WTC11 (cell line): ENCODE data around the gene HOXB6. TPM values are rescaled to one million over a fixed set of nuclear protein-coding genes. Genes with fewer than 3 reads are reported as not detected.

Source experiments
- AR ChIP-seq: fragments of 250-450 bp; sonication (Bioruptor Pico); IDR thresholded peaks from 2 replicates; pipeline ENCODE4 v1.9.0; 2021; ENCODE audit warnings: mild to moderate bottlenecking
- ARID4B ChIP-seq: sonication (generic); formaldehyde crosslinking; IDR thresholded peaks from 2 replicates; pipeline ENCODE4 v1.8.0; 2023; ENCODE audit warnings: missing genetic modification reagents, mild to moderate bottlenecking, borderline replicate concordance
- ATF6 ChIP-seq: sonication (generic); formaldehyde crosslinking; IDR thresholded peaks from 2 replicates; pipeline ENCODE4 v1.8.1; 2023; ENCODE audit warnings: mild to moderate bottlenecking, missing genetic modification reagents
- CBFB ChIP-seq: sonication (generic); formaldehyde crosslinking; IDR thresholded peaks from 2 replicates; pipeline ENCODE4 v1.8.1; 2022; ENCODE audit warnings: mild to moderate bottlenecking, low read depth, missing genetic modification reagents
- CREB1 ChIP-seq: sonication (generic); formaldehyde crosslinking; IDR thresholded peaks from 2 replicates; pipeline ENCODE4 v1.8.0; 2023; ENCODE audit warnings: mild to moderate bottlenecking, missing genetic modification reagents
- FOXJ3 ChIP-seq: sonication (generic); formaldehyde crosslinking; IDR thresholded peaks from 2 replicates; pipeline ENCODE4 v1.9.0; 2021; ENCODE audit warnings: missing genetic modification reagents, mild to moderate bottlenecking, borderline replicate concordance
- IRF1 ChIP-seq: sonication (generic); formaldehyde crosslinking; IDR thresholded peaks from 2 replicates; pipeline ENCODE4 v1.8.0; 2023; ENCODE audit warnings: missing genetic modification reagents
- NFYB ChIP-seq: sonication (generic); formaldehyde crosslinking; conservative IDR thresholded peaks from 2 replicates; pipeline ENCODE4 v1.8.0; 2022; ENCODE audit warnings: low read depth, missing genetic modification reagents
- NR2C2 ChIP-seq: sonication (generic); formaldehyde crosslinking; IDR thresholded peaks from 2 replicates; pipeline ENCODE4 v1.8.0; 2022; ENCODE audit warnings: mild to moderate bottlenecking, missing genetic modification reagents
- STAT6 ChIP-seq: sonication (generic); formaldehyde crosslinking; conservative IDR thresholded peaks from 2 replicates; pipeline ENCODE4 v1.8.1; 2023; ENCODE audit warnings: mild to moderate bottlenecking, low read depth, missing genetic modification reagents, moderate library complexity
- TEAD1 ChIP-seq: sonication (generic); formaldehyde crosslinking; IDR thresholded peaks from 2 replicates; pipeline ENCODE4 v1.8.0; 2022; ENCODE audit warnings: mild to moderate bottlenecking, missing genetic modification reagents
- TEAD4 ChIP-seq: sonication (generic); formaldehyde crosslinking; IDR thresholded peaks from 2 replicates; pipeline ENCODE4 v1.8.0; 2022; ENCODE audit warnings: mild to moderate bottlenecking, missing genetic modification reagents
- USF1 ChIP-seq: sonication (generic); formaldehyde crosslinking; IDR thresholded peaks from 2 replicates; pipeline ENCODE4 v1.8.0; 2022; ENCODE audit warnings: mild to moderate bottlenecking, missing genetic modification reagents
- total RNA-seq: library from RNA; stranded (reverse); gene quantifications from 3 replicates; pipeline ENCODE4 v1.2.3, GENCODE V29; 2021

Gene HOXB6
- total RNA-seq, 1 experiment from 2014 or later, result not detected

- no peak for TF ChIP-seq AR (CRISPR knock-in tag)
- TF ChIP-seq IRF1, result no peak
- TF ChIP-seq ARID4B (CRISPR knock-in tag), result no peak
- no peak for TF ChIP-seq CREB1
- no peak for TF ChIP-seq TEAD4
- no peak for TF ChIP-seq STAT6 (CRISPR knock-in tag)
- TF ChIP-seq ATF6 (CRISPR knock-in tag), result no peak
- TF ChIP-seq NFYB (CRISPR knock-in tag), result peak; percentile 39; the same call in 1 of the 2 replicates
- peak; percentile 94 for TF ChIP-seq USF1
- no peak for TF ChIP-seq TEAD1 (CRISPR knock-in tag)
- TF ChIP-seq FOXJ3 (CRISPR knock-in tag), result no peak
- TF ChIP-seq CBFB (CRISPR knock-in tag), result no peak
- TF ChIP-seq NR2C2 (CRISPR knock-in tag), result no peak
Measured at GRCh38 chr17:48610282-48611211, 5.8 kb upstream of the HOXB6 start, which contains the start of gene HOXB7 (continued).
